Activated CD4-positive, CD25-positive, alpha-beta regulatory T cell treated with anti-CD3 and anti-CD28 coated beads, Interleukin-2, amount 50 U/mL, for 72 hours (primary cell): ENCODE data around the gene BBOX1.
"Not testable (repeated sequence)": the region's sequence is repeated elsewhere in the genome, so short reads cannot be mapped to it uniquely, and the experiment has no call there.

Experiments used
- DNase-seq: peaks from one replicate; pipeline ENCODE4 v3.0.0; 2021

The BBOX1 gene

GRCh38 chr11:27135924-27136329 lies 95.3 kb downstream of the BBOX1 start:
- DNase-seq: not testable (repeated sequence)

- no peak for DNase-seq
Measured at GRCh38 chr11:27138716-27139115, 98.1 kb downstream of the BBOX1 start.

GRCh38 chr11:27139742-27140367 lies 99.2 kb downstream of the BBOX1 start:
- no peak for DNase-seq

- DNase-seq: no peak
Measured at GRCh38 chr11:27141576-27141975, 101.0 kb downstream of the BBOX1 start.

- DNase-seq: no peak
Measured at GRCh38 chr11:27147916-27148315, 107.3 kb downstream of the BBOX1 start.

GRCh38 chr11:27148506-27148905 lies 107.9 kb downstream of the BBOX1 start:
- no peak for DNase-seq

GRCh38 chr11:27150098-27150497 lies 109.5 kb downstream of the BBOX1 start:
- no peak for DNase-seq

- no peak for DNase-seq
Measured at GRCh38 chr11:27153136-27153535, 112.5 kb downstream of the BBOX1 start.

- DNase-seq: no peak
Measured at GRCh38 chr11:27158456-27159334, 118.1 kb downstream of the BBOX1 start.

GRCh38 chr11:27159335-27159679 lies 118.7 kb downstream of the BBOX1 start:
- DNase-seq: no peak

GRCh38 chr11:27161071-27161470 lies 120.5 kb downstream of the BBOX1 start:
- DNase-seq: no peak

- no peak for DNase-seq
Measured at GRCh38 chr11:27162237-27162636, 121.6 kb downstream of the BBOX1 start.

- DNase-seq: no peak
Measured at GRCh38 chr11:27166130-27166529, 125.5 kb downstream of the BBOX1 start.

GRCh38 chr11:27171376-27171958 lies 130.9 kb downstream of the BBOX1 start:
- DNase-seq: no peak

GRCh38 chr11:27173545-27173944 lies 132.9 kb downstream of the BBOX1 start:
- no peak for DNase-seq

GRCh38 chr11:27174021-27174420 lies 133.4 kb downstream of the BBOX1 start:
- DNase-seq: no peak

GRCh38 chr11:27174672-27175210 lies 134.1 kb downstream of the BBOX1 start:
- DNase-seq: no peak

GRCh38 chr11:27175562-27175961 lies 134.9 kb downstream of the BBOX1 start:
- DNase-seq: not testable (repeated sequence)
